Endometrium (tissue), 2 donors: ENCODE results near the gene EID1.

Source experiments
- FAIRE-seq: peaks from 2 replicates; lab custom pipeline; 2012; peaks lifted over from hg19 to GRCh38; lab: Jason Lieb, UNC
- donor health status: control.
- donor health status: control.

The EID1 gene

DNA sequence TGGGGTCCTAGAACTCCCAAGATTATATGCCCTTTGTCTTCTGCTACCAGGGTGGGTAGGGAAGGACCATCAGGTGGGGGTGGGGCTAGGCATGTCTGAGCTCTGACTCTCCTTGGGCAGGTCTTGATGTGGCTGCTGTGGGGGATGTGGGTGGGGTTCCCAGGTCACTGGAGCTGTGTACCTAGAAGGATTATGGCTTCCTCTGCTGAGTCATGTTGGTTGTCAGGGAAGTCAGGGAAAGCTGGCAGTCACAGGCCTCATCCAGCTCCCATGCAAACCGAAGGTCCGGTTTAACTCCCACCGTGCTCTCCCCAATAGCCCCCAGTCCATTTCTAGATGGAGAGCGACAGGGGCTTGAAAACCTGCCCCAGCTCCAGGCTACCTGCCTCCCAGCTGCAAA, 35.2 kb downstream of the EID1 start:
- no peak for FAIRE-seq

DNA sequence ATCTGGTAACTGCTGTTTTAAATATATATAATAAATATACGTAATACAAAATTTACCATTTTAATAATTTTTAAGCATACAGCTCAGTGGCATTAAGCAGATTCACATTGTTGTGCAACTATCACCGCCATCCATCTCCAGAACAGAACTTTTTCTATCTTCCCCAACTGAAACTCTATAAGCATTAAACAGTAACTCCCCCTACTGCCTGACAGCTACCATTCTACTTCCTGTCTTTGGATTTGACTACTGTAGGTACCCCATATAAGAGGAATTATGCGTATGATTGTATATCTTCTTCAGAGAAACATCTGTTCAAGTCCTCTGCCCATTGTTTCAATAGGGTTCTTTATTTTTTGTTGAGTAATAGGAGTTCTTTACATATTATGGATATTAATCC, 36.8 kb downstream of the EID1 start:
- no peak for FAIRE-seq

DNA sequence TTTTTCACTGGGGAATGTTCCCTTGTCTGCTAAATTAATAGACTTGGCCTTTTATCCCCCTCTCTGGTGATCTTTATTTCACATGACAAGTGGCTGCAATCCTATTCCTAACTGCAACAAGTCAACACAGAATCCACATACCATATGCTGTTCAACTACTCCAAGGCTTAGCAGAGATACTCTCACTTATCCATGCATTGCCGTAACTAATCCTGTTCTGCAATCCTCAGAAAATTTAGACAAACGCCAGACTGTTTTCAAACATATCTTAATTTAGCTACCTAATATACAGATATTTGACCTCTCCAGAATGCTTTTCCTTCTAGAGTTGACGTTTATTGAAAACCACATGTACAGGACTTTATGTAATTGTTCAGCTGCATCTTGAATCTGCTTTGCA, 37.9 kb downstream of the EID1 start:
- FAIRE-seq, result no peak

DNA sequence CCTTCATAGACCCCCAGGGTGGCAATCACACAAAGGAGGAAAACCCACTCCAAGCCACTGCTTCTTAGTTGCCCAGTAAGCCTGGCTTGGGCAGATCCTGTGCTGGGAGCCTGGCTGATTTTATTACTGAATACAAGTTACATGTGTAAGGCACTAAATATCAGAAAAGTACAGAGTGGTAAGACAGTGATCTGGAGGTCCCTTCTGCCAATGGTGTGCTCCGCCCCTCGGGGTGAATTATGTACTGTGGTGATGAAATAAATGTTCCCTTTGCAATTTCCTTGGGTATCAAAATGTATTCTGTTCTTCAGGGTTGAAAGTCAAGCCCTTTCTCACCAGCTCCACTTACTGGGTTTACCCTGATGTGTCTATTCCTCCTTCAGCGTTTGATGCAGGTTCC, 38.8 kb downstream of the EID1 start:
- FAIRE-seq, result no peak

DNA sequence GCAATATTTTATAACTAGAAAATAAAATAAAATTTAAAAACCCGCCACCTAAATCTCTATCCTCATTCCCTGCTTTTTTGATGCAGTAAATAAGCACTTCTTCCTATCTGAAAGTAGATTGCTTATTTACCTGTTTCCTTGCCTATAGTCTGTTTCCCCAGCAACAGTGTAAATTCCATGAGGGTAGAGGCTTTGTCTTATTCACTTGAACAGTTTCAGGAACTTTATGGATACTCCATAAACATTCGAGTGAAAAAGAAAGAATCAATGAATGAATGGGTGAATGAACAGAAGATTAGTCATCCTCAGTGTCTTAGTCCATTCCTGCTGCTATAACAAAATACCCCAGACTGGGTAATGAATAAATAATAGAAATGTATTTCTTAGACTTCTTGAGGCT, 44.1 kb downstream of the EID1 start:
- FAIRE-seq, result no peak

DNA sequence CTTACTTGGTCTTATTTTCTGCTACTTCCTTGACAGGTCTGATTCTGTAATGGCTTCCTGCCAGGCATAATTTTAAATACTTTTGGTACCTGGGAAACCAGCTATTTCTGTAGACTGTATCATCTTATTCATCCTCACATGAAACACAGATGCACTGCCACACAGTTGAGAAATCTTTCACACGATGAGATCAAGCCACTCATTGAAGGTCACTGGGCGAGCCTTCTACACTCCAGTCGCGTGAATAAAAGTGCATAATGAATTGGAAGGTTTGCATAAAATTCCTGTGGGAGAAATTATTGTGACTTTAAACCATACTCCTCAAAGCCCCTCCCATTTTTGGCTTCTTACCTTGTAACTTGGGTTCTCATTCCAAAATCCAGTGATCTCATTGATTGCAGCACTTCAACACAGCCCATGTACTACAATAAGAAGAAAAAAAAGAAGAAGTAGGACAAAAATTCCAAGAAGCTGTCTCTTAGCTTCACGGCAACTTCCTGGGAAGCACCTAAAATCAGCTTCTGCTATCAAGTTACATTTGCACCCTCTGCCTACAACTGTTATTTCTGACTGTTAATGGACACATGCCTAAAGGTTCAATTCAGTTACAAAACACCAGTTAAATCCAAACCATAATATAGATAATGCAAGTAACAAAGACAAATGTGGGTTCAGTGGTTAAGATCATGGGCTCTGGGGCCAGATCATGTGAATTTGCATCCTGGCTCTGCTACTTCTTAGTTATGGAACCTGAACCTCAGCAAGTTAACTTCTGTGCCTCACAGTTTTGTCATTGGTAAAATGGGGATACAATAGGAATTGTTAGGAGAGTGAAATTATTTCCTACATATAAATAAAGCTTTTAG, 46.8 kb downstream of the EID1 start:
- no peak for FAIRE-seq

DNA sequence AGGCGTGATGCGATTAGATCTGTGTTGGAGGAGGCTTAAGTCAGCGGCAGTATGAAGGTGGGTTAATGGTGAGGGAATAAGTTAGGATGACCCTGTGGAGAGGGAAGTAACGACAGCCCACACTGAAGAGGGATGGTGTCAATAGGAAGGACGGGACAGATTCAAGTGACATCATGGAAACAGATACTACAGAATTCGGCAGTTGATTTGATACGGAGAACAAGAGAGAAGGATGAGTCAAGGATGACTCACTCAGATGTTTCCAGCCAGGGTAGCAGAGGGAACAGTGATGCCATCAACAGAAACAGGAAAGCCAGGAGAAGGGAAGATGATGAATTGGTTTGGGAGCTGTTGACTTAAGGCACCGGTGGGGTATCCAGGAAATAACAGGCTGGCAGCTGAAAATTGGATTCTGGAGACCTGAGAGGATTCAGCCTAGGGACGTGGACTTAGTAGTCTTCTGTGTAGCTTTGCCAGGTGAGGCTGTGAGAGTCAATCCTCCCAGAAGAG, 47.8 kb downstream of the EID1 start:
- FAIRE-seq, result no peak

DNA sequence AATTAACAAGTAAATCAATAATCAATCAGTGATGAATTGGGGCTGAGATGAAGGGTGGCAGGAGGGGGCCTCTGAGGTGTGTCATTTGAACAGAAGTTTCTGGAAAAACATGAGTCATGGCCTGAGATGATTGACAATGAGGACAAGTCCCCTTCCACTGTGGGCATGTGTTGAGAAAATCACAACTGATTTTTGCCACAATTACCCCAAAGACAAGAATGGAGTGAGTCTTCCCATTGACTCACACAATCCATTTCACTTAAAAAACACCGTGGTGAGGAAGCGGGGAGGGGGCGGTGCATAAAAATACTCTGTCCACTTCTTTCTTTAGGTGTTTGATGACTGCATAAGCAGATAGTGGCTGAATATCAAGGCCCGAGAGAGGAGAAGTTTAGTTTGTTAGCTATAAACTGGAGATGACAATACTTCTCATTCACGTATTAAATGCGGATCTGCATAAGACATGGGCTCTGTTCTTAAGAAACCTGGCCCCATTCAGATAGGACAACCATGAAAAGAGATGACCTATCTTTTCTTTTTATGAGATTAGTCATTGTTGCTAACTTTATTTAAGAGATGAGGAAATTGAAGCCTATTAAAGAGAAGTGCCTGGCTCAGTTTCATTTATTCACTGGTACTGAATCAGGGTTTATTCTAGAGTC, 51.1 kb downstream of the EID1 start:
- no peak for FAIRE-seq

DNA sequence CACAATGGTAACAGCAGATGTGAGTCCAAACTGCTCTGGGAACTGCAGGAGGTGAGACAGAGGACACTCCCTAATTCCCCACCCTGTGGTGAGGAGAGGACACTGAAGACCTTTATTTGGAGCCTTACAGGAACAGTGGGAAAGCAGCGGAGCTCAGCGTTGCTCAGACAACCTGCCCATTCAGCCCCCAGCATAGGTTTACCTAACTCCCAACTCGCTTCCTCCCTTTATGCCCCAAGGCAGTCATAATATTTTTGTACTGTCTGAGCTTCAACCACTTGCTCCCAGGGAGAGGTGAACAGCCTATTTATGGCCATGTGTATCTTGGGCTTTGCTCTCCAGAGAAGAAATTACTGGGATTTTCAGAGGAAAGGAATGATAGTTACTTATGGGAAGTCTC, 51.7 kb downstream of the EID1 start:
- FAIRE-seq, result no peak
